ENCODE measurements around the gene TJAP1. TPM values are rescaled to one million over a fixed set of nuclear protein-coding genes. Genes with fewer than 3 reads are reported as not detected.
A peak's percentile ranks its signal among the peaks of the same experiment; 100 is the strongest.

The TJAP1 gene
- total and polyA plus RNA-seq, 8 donors, result 24.5 to 46.9 (median 37.5) TPM

DNA sequence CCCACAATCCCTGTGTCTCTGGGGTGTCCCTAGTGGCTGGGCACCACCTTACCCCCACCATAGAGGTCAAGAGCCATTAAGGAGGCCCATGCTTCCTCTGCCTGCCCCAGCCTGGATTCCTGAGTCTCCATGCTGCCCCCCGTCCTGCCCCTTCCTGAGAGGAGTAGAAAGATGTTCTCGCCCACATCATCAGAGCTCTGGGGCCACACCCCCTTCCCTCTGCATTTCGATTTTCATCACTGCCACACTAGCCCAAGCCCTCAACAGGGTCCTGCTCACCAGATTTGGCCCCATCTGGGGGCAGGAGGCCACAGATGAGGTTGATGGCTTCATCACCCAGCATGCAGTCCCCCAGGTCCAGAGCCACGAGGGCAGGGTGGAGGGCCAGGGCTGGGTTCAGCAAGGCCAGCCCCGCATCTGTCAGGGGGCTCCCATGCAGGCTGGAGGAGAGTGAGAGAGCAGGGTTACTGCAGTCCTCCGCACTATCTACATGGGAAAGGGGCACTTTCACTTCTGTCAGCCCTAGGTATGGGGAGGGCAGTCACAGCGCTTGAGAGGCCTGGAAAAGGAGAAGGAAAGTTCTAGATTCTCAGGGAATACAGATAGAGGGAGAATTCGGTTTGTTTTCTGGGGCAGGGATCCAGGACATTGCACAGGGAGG lies 31.2 kb downstream of the TJAP1 start:
- no peak for ATAC-seq
- no peak for TF ChIP-seq CTCF (IDR thresholded peaks at IDR 0.05)
- Histone ChIP-seq H3K36me3 (peaks cover 0 to 57% of the 10 kb centered on the region in 2 donors), H3K27me3 (peaks cover 0 to 31% of the 10 kb centered on the region in 2 donors), H3K4me3 (no peak overlapping the region), H3K27ac (no peak overlapping the region), H3K9me3 (no peaks in the 10 kb centered on the region), H3K4me1 (peaks cover 10 to 43% of the 10 kb centered on the region in 2 donors)
- DNase-seq, result no peak
- intact Hi-C loops (cut with DNase I), result loop anchor here (5.0 to 10.0 kb wide), 3 partner anchors 54 to 244 kb away; partner anchors contain the start of gene DLK2 (in 1 of the 2)

DNA sequence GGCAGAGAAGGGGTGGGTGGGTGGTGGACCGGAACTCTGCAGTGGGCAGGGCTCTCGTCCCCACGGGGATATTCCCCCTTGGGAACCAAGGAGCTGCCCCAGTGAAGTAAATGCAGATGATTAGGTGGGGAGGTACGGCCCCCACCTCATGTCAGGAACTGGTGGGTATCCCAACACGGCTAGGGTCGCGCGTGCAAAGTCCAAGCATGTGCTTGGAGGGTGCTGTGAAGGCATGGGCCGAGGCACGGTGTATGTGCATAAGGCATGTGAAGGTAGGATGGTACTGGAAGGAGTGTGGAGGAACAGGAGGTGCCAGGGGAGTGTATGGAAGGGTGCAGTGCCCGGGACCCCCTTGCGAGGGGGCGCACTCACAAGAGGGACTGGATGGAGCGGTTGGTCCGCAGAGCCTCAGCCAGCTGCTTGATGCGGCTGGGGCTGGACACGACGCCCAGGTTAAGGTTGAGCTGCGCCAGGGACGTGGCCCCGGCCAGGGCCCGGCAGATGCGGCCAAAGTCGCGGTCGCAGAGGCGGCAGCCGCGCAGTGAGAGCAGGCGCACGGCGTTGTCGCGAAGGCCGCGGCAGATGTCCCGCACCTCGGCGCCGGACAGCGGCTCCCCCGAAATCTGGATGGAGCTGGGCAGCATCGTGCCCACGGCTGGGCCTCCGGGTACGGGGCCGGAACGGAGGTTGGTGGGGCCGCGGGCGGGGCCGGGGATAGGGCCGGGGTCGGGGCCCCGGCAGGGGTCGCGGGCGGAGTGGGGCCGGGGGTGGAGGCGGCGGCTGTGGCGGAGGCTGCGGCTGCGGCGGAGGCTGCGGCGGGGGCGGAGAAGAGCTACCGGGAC lies 32.0 kb downstream of the TJAP1 start:
- intact Hi-C loops (cut with DNase I), result loop anchor here (5.0 to 10.0 kb wide), 3 partner anchors 55 to 245 kb away; partner anchors contain the start of gene DLK2 (in 1 of the 2)
- H3K4me3 ChIP-seq, result peak overlapping the region; percentile 60 to 69
- DNase-seq, result no peak
- peaks cover 0 to 31% of the 10 kb centered on the region in 2 donors for H3K27me3 ChIP-seq
- no peak for TF ChIP-seq CTCF (IDR thresholded peaks at IDR 0.05)
- H3K4me1 ChIP-seq, result peaks cover 13 to 50% of the 10 kb centered on the region in 2 donors
- peaks cover 0 to 57% of the 10 kb centered on the region in 2 donors for H3K36me3 ChIP-seq
- no peaks in the 10 kb centered on the region for H3K9me3 ChIP-seq
- no peak overlapping the region for H3K27ac ChIP-seq
- ATAC-seq, result peak; percentile 1

DNA sequence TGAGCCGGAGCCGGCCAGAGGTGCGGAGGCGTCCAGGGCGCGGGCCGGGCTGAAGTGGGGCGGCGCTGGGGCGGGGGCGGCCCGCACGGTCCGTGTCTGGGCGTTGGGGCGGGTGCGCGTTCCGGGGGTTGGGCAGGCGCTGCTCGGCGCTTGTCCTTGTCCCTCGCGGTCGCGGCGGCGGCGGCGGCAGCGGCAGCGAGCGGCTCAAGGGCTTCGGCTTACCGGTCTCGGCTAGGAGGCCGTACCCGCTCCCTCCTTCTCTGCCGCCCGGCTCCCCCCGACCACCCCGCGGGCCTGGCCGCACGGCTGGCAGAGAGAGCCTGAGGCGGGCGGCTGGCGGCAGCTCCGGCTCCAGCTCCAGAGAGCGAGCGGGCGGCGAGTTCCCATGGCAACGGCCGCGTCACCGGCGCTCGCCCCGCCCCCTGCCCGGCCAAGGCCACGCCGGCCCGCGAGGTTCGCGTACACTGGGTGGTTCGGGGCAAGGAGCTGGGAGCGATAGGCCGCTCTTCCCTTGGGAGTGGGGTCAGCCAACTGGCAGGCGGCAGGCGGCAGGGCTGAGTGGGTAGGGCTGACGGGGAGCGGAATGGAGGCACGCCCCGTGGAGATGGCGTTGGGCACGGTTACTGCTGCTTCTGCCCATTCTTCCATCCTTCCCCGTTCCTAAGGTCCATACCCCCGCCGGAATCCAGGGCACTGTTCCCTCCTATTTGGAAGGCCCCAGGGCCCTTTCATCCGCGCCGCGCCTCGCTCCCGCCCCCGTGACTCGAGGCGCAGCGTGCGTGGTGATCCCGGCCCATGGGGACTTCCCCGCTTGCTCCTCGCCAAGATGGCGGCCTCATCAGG lies 32.8 kb downstream of the TJAP1 start, which contains the start of gene LRRC73:
Gene LRRC73, minus strand, starts transcription at position 363 of the 843 bp plus-strand sequence. CDS start 561 bp downstream, outside the sequence.
- intact Hi-C loops (cut with DNase I), result loop anchor here (5.0 to 10.0 kb wide), 3 partner anchors 55 to 245 kb away; partner anchors contain the start of gene DLK2 (in 1 of the 2)
- peak within 1 kb of the TSS in 1 of 2 donors; percentile 40 for H3K27ac ChIP-seq
- H3K9me3 ChIP-seq, result no peaks in the 10 kb centered on the region
- peak within 1 kb of the TSS; percentile 60 to 69 for H3K4me3 ChIP-seq
- H3K36me3 ChIP-seq, result peaks cover 0 to 57% of the 10 kb centered on the region in 2 donors
- DNase-seq (peak; percentile 79 to 98 (median 88)), ATAC-seq (peak; percentile 89)
- no peak for TF ChIP-seq CTCF (IDR thresholded peaks at IDR 0.05)
- peaks cover 20 to 59% of the 10 kb centered on the region in 2 donors for H3K4me1 ChIP-seq
- peaks cover 0 to 31% of the 10 kb centered on the region in 2 donors for H3K27me3 ChIP-seq

DNA sequence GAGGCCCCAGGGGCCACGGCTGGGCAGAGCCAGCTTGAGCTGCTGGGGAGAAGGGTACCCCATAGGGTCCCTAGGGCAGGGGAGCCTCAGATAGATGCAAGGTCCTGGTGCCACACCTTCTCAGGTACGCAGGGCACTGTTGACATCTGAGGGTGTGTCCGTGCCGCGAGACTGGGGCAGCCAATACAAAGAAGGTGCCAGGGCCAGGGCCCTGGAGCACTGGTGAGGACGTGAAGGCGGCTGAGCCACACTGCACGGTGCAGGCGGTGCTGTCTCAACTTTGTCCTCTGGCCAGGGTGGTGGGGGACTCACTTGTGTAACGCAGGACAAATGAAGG lies 33.4 kb downstream of the TJAP1 start:
- peaks cover 26 to 65% of the 10 kb centered on the region in 2 donors for H3K4me1 ChIP-seq

More for the DNA sequence above, 33.4 kb downstream of the TJAP1 start:
- peaks cover 0 to 57% of the 10 kb centered on the region in 2 donors for H3K36me3 ChIP-seq
- H3K27ac ChIP-seq, result peak overlapping the region in 1 of 2 donors; percentile 40
- ATAC-seq (peak; percentile 15), DNase-seq (no peak)
- H3K4me3 ChIP-seq, result peak overlapping the region; percentile 60 to 69
- peaks cover 0 to 31% of the 10 kb centered on the region in 2 donors for H3K27me3 ChIP-seq
- H3K9me3 ChIP-seq, result no peaks in the 10 kb centered on the region
- no peak for TF ChIP-seq CTCF (IDR thresholded peaks at IDR 0.05)
- intact Hi-C loops (cut with DNase I), result no loop called here

Measured in left lung (tissue), 10 donors.